AG04450 (cell line): Measurements from ENCODE around the gene SPTBN4. TPM values are rescaled to one million over a fixed set of nuclear protein-coding genes. Genes with fewer than 3 reads are reported as not detected.

Experiments used
- CTCF ChIA-PET: fragments of 300-600, 350-600 bp; formaldehyde crosslinking; extraction: SDS; loops from one replicate; lab custom pipeline; 2022; ENCODE audit warnings: antibody characterized with exemption, inconsistent platforms; lab: Charles Lee
- POLR2A ChIA-PET: fragments of 350-600 bp; formaldehyde crosslinking; extraction: SDS; loops from one replicate; lab custom pipeline; 2021; ENCODE audit warnings: antibody characterized with exemption, inconsistent platforms; lab: Yijun Ruan, JAX
- DNase-seq: peaks from one replicate; pipeline ENCODE4 v3.0.0-alpha.2; 2011; ENCODE audit warnings: low read depth, low spot score
- H3K27ac ChIP-seq: one replicate; pipeline ENCODE4 v1.5.1; 2012; ENCODE audit warnings: low read depth, low read length, control low read depth
- H3K27me3 ChIP-seq: one replicate; pipeline ENCODE4 v1.6.0; 2012; ENCODE audit warnings: low read length; ENCODE audit not compliant: control insufficient read depth, insufficient read depth
- H3K4me3 ChIP-seq: 2 replicates; pipeline ENCODE4 v1.5.1; 2011; ENCODE audit warnings: mild to moderate bottlenecking, low read depth, low read length, control low read depth
- H3K9me3 ChIP-seq: 2 replicates; pipeline ENCODE4 v1.5.1; 2012; ENCODE audit warnings: low read length; ENCODE audit not compliant: control insufficient read depth, insufficient read depth
- CTCF ChIP-seq: IDR thresholded peaks from 2 replicates; pipeline ENCODE4 v1.5.1; 2011; ENCODE audit warnings: low read depth, low read length, control low read depth, inconsistent platforms
- polyA plus RNA-seq: library from polyadenylated mRNA; depleted of rRNA; stranded (reverse); fragments of >200 nt; gene quantifications from 2 replicates; pipeline ENCODE4 v1.2.3, GENCODE V29; 2011

The SPTBN4 gene
- polyA plus RNA-seq, 1 experiment, result 1.3 TPM

GRCh38 chr19:40608240-40608621 lies 141.4 kb downstream of the SPTBN4 start:
- Histone ChIP-seq H3K9me3 (peaks cover 8% of the 10 kb centered on the region; the same call in 1 of the 2 replicates), H3K27me3 (no peaks in the 10 kb centered on the region), H3K27ac (no peak overlapping the region), H3K4me3 (no peak overlapping the region)
- ChIA-PET CTCF (interaction anchor here (1.0 kb wide), 1 partner anchor 26 kb away, joined by 5 read pairs; no protein-coding TSS in a partner anchor), POLR2A (no interaction called here)
- TF ChIP-seq CTCF, result no peak
- DNase-seq, result no peak

GRCh38 chr19:40608957-40609356 lies 142.2 kb downstream of the SPTBN4 start:
- Histone ChIP-seq H3K4me3 (no peak overlapping the region), H3K9me3 (peaks cover 13% of the 10 kb centered on the region; the same call in 1 of the 2 replicates), H3K27ac (no peak overlapping the region), H3K27me3 (no peaks in the 10 kb centered on the region)
- CTCF ChIA-PET, result no interaction called here
- POLR2A ChIA-PET, result no interaction called here
- no peak for TF ChIP-seq CTCF
- DNase-seq, result no peak

- CTCF ChIA-PET, result interaction anchor here (0.6 kb wide), 1 partner anchor 25 kb away, joined by 5 read pairs; no protein-coding TSS in a partner anchor
- POLR2A ChIA-PET, result no interaction called here
- Histone ChIP-seq H3K9me3 (peaks cover 13% of the 10 kb centered on the region; the same call in 1 of the 2 replicates), H3K27me3 (no peaks in the 10 kb centered on the region), H3K4me3 (no peak overlapping the region), H3K27ac (no peak overlapping the region)
- DNase-seq, result no peak
- no peak for TF ChIP-seq CTCF
Measured at GRCh38 chr19:40609561-40610395, 143.0 kb downstream of the SPTBN4 start.

GRCh38 chr19:40610396-40611064 lies 143.7 kb downstream of the SPTBN4 start:
- no peak for DNase-seq
- Histone ChIP-seq H3K9me3 (peaks cover 13% of the 10 kb centered on the region; the same call in 1 of the 2 replicates), H3K27ac (peak overlapping the region; percentile 21), H3K4me3 (no peak overlapping the region), H3K27me3 (no peaks in the 10 kb centered on the region)
- TF ChIP-seq CTCF, result no peak
- ChIA-PET CTCF (interaction anchor here (0.6 kb wide), 1 partner anchor 24 kb away, joined by 5 read pairs; no protein-coding TSS in a partner anchor), POLR2A (no interaction called here)
